Cardiac muscle cell (in vitro differentiated cells and primary cell): ENCODE measurements around the gene KRTAP1-1. TPM values are rescaled to one million over a fixed set of nuclear protein-coding genes. Genes with fewer than 3 reads are reported as not detected.
"Not testable (repeated sequence)": the region's sequence is repeated elsewhere in the genome, so short reads cannot be mapped to it uniquely, and the experiment has no call there.

ENCODE experiments used
- DNase-seq, 2 donors: peaks; one replicate each; pipeline versions ENCODE4 v3.0.0 to v3.0.0-alpha.2; 2010 to 2017; ENCODE audit warnings: low read depth in 1 of 2, low spot score in 1 of 2
- H3K27ac ChIP-seq: fragments of 200-600 bp; sonication (generic); 2 replicates; pipeline ENCODE4 v1.5.1; 2016
- H3K27me3 ChIP-seq: fragments of 200-600 bp; sonication (generic); 2 replicates; pipeline ENCODE4 v1.6.0; 2016; ENCODE audit warnings: control low read depth
- H3K36me3 ChIP-seq: fragments of 200-600 bp; sonication (generic); 2 replicates; pipeline ENCODE4 v1.5.1; 2016; ENCODE audit warnings: control low read depth
- H3K4me1 ChIP-seq: fragments of 200-600 bp; sonication (generic); 2 replicates; pipeline ENCODE4 v1.8.1; 2017; ENCODE audit warnings: low read depth, mild to moderate bottlenecking, mixed run types
- H3K4me3 ChIP-seq: fragments of 200-600 bp; sonication (generic); 2 replicates; pipeline ENCODE4 v1.5.1; 2016; ENCODE audit warnings: mild to moderate bottlenecking
- H3K9me3 ChIP-seq: fragments of 200-600 bp; sonication (generic); 2 replicates; pipeline ENCODE4 v1.5.1; 2017; ENCODE audit warnings: low read depth, mild to moderate bottlenecking, control low read depth
- CTCF ChIP-seq: IDR thresholded peaks from 2 replicates; pipeline ENCODE4 v1.5.1; 2012; ENCODE audit warnings: low read depth, mild to moderate bottlenecking, low read length
- polyA plus RNA-seq: library from polyadenylated mRNA; unstranded; fragments of >200 nt; fragmentation: Nextera tagmentation; extraction: Ambion mirVana; gene quantifications from 2 replicates; pipeline ENCODE4 v1.2.1, GENCODE V29; 2016
- total RNA-seq: library from RNA; depleted of rRNA; stranded (reverse); fragments of >200 nt; gene quantifications from 2 replicates; pipeline ENCODE4 v1.2.3, GENCODE V29; 2016

Gene KRTAP1-1
- total and polyA plus RNA-seq, 2 experiments from 2014 or later: not detected

- DNase-seq: no peak
- Histone ChIP-seq H3K36me3 (no peaks in the 10 kb centered on the region), H3K4me1 (no peaks in the 10 kb centered on the region), H3K27me3 (no peaks in the 10 kb centered on the region), H3K27ac (no peak overlapping the region), H3K9me3 (no peaks in the 10 kb centered on the region), H3K4me3 (no peak overlapping the region)
- TF ChIP-seq CTCF: no peak
Observed at GRCh38 chr17:41063449-41063848, 22.2 kb upstream of the KRTAP1-1 start.

- peak in 1 of 2 donors; percentile 47 for DNase-seq
- H3K4me1 ChIP-seq: no peaks in the 10 kb centered on the region
- no peak for TF ChIP-seq CTCF
- no peaks in the 10 kb centered on the region for H3K36me3 ChIP-seq
- no peaks in the 10 kb centered on the region for H3K9me3 ChIP-seq
- no peaks in the 10 kb centered on the region for H3K27me3 ChIP-seq
- no peak overlapping the region for H3K27ac ChIP-seq
- no peak overlapping the region for H3K4me3 ChIP-seq
Observed at GRCh38 chr17:41061964-41062363, 20.7 kb upstream of the KRTAP1-1 start.

- no peak within 1 kb of the TSS for H3K27ac ChIP-seq
Observed at GRCh38 chr17:41060052-41060604, 18.9 kb upstream of the KRTAP1-1 start, which contains the start of gene KRTAP2-3. TSS of gene KRTAP2-3 (minus strand) at chr17:41060114. CDS start at chr17:41060050, 64 bp downstream.

GRCh38 chr17:41059276-41060051 lies 18.2 kb upstream of the KRTAP1-1 start:
- not testable (repeated sequence) for H3K27ac ChIP-seq, H3K36me3 ChIP-seq, H3K4me3 ChIP-seq, H3K4me1 ChIP-seq, H3K9me3 ChIP-seq, H3K27me3 ChIP-seq
- DNase-seq: peak in 1 of 2 donors; percentile 22

More at GRCh38 chr17:41060052-41060604, 18.9 kb upstream of the KRTAP1-1 start, which contains the start of gene KRTAP2-3:
- no peaks in the 10 kb centered on the region for H3K36me3 ChIP-seq
- H3K27me3 ChIP-seq: no peaks in the 10 kb centered on the region
- no peaks in the 10 kb centered on the region for H3K9me3 ChIP-seq
- DNase-seq: peak in 1 of 2 donors; percentile 52
- TF ChIP-seq CTCF: no peak
- no peak within 1 kb of the TSS for H3K4me3 ChIP-seq
- no peaks in the 10 kb centered on the region for H3K4me1 ChIP-seq

GRCh38 chr17:41058741-41059140 lies 17.5 kb upstream of the KRTAP1-1 start:
- no peak for TF ChIP-seq CTCF
- Histone ChIP-seq H3K36me3 (no peaks in the 10 kb centered on the region), H3K9me3 (no peaks in the 10 kb centered on the region), H3K4me1 (no peaks in the 10 kb centered on the region), H3K27me3 (no peaks in the 10 kb centered on the region), H3K27ac (no peak overlapping the region), H3K4me3 (no peak overlapping the region)
- no peak for DNase-seq

- H3K27me3 ChIP-seq: no peaks in the 10 kb centered on the region
- no peak for TF ChIP-seq CTCF
Observed at GRCh38 chr17:41057547-41057946, 16.3 kb upstream of the KRTAP1-1 start.

GRCh38 chr17:41055130-41055529 lies 13.9 kb upstream of the KRTAP1-1 start, which contains the start of gene KRTAP2-2:
TSS of gene KRTAP2-2 (minus strand) at chr17:41055230. CDS start at chr17:41055211, 19 bp downstream.
- H3K9me3 ChIP-seq, H3K4me1 ChIP-seq, H3K27me3 ChIP-seq, H3K27ac ChIP-seq, H3K36me3 ChIP-seq, DNase-seq, H3K4me3 ChIP-seq: not testable (repeated sequence)

More at GRCh38 chr17:41057547-41057946, 16.3 kb upstream of the KRTAP1-1 start:
- H3K27ac ChIP-seq: no peak overlapping the region
- H3K36me3 ChIP-seq: no peaks in the 10 kb centered on the region
- DNase-seq: no peak
- no peaks in the 10 kb centered on the region for H3K9me3 ChIP-seq
- H3K4me3 ChIP-seq: no peak overlapping the region
- no peaks in the 10 kb centered on the region for H3K4me1 ChIP-seq

- not testable (repeated sequence) for H3K27ac ChIP-seq, H3K4me3 ChIP-seq, H3K4me1 ChIP-seq, H3K36me3 ChIP-seq, H3K9me3 ChIP-seq, H3K27me3 ChIP-seq, DNase-seq
Observed at GRCh38 chr17:41054556-41054955, 13.3 kb upstream of the KRTAP1-1 start.
